Mesenchymal stem cell (in vitro differentiated cells and primary cell): ENCODE measurements around the gene ARHGAP15.

Experiments used
- DNase-seq: peaks from one replicate; pipeline ENCODE4 v3.0.0-alpha.2; 2013
- H2AFZ ChIP-seq: one replicate; pipeline ENCODE4 v1.6.1; 2013; ENCODE audit warnings: low read depth, mild to moderate bottlenecking, control low read depth, inconsistent platforms, low read length, moderate library complexity
- H2AK5ac ChIP-seq: 2 replicates; pipeline ENCODE4 v1.6.1; 2013; ENCODE audit warnings: low read length, moderate library complexity, mild to moderate bottlenecking, inconsistent platforms; ENCODE audit not compliant: severe bottlenecking
- H2BK120ac ChIP-seq: one replicate; pipeline ENCODE4 v1.6.1; 2013; ENCODE audit warnings: low read depth, mild to moderate bottlenecking, inconsistent platforms, low read length, moderate library complexity
- H2BK12ac ChIP-seq, 2 experiments: one replicate each; pipeline ENCODE4 v1.6.1; 2013; ENCODE audit warnings: inconsistent platforms in 2 of 2, low read length in 2 of 2, mild to moderate bottlenecking in 2 of 2, moderate library complexity in 2 of 2, control low read depth in 1 of 2
- H2BK15ac ChIP-seq: one replicate; pipeline ENCODE4 v1.6.1; 2013; ENCODE audit warnings: mild to moderate bottlenecking, low read depth, inconsistent platforms; ENCODE audit not compliant: poor library complexity, severe bottlenecking
- H2BK5ac ChIP-seq: 2 replicates; pipeline ENCODE4 v1.6.1; 2013; ENCODE audit warnings: low read depth, mild to moderate bottlenecking, low read length, control low read depth, inconsistent platforms; ENCODE audit not compliant: poor library complexity, severe bottlenecking
- H3K14ac ChIP-seq, 2 experiments: one replicate each; pipeline ENCODE4 v1.6.1; 2013; ENCODE audit warnings: inconsistent platforms in 2 of 2, low read length in 2 of 2, control low read depth in 1 of 2, mild to moderate bottlenecking in 1 of 2, moderate library complexity in 1 of 2
- H3K18ac ChIP-seq, 2 experiments: one replicate each; pipeline ENCODE4 v1.6.1; 2013; ENCODE audit warnings: inconsistent platforms in 2 of 2, low read length in 2 of 2, control low read depth in 1 of 2, low read depth in 1 of 2, mild to moderate bottlenecking in 1 of 2
- H3K23ac ChIP-seq, 2 experiments: one replicate each; pipeline ENCODE4 v1.6.1; 2013; ENCODE audit warnings: inconsistent platforms in 2 of 2, low read length in 2 of 2, mild to moderate bottlenecking in 2 of 2, moderate library complexity in 2 of 2, control low read depth in 1 of 2
- H3K27ac ChIP-seq: 2 replicates; pipeline ENCODE4 v1.5.1; 2013; ENCODE audit warnings: mild to moderate bottlenecking, moderate library complexity, low read length, control low read depth, inconsistent platforms; ENCODE audit not compliant: poor library complexity, severe bottlenecking
- H3K27me3 ChIP-seq, 2 experiments: 2 replicates each; pipeline versions ENCODE4 v1.6.1 to v1.7.0; 2013; ENCODE audit warnings: low read length in 2 of 2, mild to moderate bottlenecking in 2 of 2, moderate library complexity in 2 of 2, control low read depth in 1 of 2, inconsistent platforms in 1 of 2; ENCODE audit not compliant: control insufficient read depth in 1 of 2, insufficient read depth in 1 of 2
- H3K36me3 ChIP-seq, 2 experiments: 2 replicates each; pipeline versions ENCODE4 v1.6.1 to v1.7.0; 2013; ENCODE audit warnings: low read length in 2 of 2, control low read depth in 1 of 2, inconsistent platforms in 1 of 2, low read depth in 1 of 2, mild to moderate bottlenecking in 1 of 2; ENCODE audit not compliant: insufficient read depth in 2 of 2, control insufficient read depth in 1 of 2
- H3K4ac ChIP-seq, 2 experiments: one replicate each; pipeline ENCODE4 v1.6.1; 2013; ENCODE audit warnings: inconsistent platforms in 2 of 2, low read length in 2 of 2, mild to moderate bottlenecking in 2 of 2, moderate library complexity in 2 of 2, control low read depth in 1 of 2, low read depth in 1 of 2
- H3K4me1 ChIP-seq: 2 replicates; pipeline ENCODE4 v1.6.1; 2013; ENCODE audit warnings: low read depth, low read length, control low read depth; ENCODE audit not compliant: control insufficient read depth, insufficient read depth
- H3K4me2 ChIP-seq: 2 replicates; pipeline ENCODE4 v1.6.1; 2013; ENCODE audit warnings: low read length, mild to moderate bottlenecking, inconsistent platforms; ENCODE audit not compliant: poor library complexity, severe bottlenecking
- H3K4me3 ChIP-seq, 2 experiments: 2 replicates each; pipeline versions ENCODE4 v1.5.1 to v1.7.0; 2013; ENCODE audit warnings: low read length in 2 of 2, mild to moderate bottlenecking in 2 of 2, control low read depth in 1 of 2, low read depth in 1 of 2; ENCODE audit not compliant: insufficient read depth in 1 of 2
- H3K79me1 ChIP-seq: replicated peaks from 2 replicates; pipeline ENCODE4 v1.6.1; 2013; ENCODE audit warnings: mild to moderate bottlenecking, control low read depth, low read length, inconsistent platforms; ENCODE audit not compliant: poor library complexity, severe bottlenecking
- H3K9ac ChIP-seq: 2 replicates; pipeline ENCODE4 v1.7.0; 2013; ENCODE audit warnings: mild to moderate bottlenecking, low read length, moderate library complexity
- H3K9me3 ChIP-seq: 2 replicates; pipeline ENCODE4 v1.7.0; 2013; ENCODE audit warnings: mild to moderate bottlenecking, low read length; ENCODE audit not compliant: control insufficient read depth
- H4K8ac ChIP-seq: one replicate; pipeline ENCODE4 v1.6.1; 2013; ENCODE audit warnings: inconsistent platforms, mild to moderate bottlenecking, low read length, moderate library complexity
- H4K91ac ChIP-seq: one replicate; pipeline ENCODE4 v1.6.1; 2013; ENCODE audit warnings: mild to moderate bottlenecking, low read length, inconsistent platforms
- WGBS: methylation state at CpG from one replicate; pipeline ENCODE4 v1.1.7; 2013; ENCODE audit warnings: mixed read lengths; 5-methylcytosine and 5-hydroxymethylcytosine counted together

ARHGAP15 gene

GRCh38 chr2:143246815-143247744, 117.9 kb downstream of the ARHGAP15 start:
- H3K18ac ChIP-seq: no peak overlapping the region
- DNase-seq: no peak
- H2AFZ ChIP-seq: no peak overlapping the region
- no peaks in the 10 kb centered on the region for H3K9me3 ChIP-seq
- H3K4me1 ChIP-seq: no peaks in the 10 kb centered on the region
- H2AK5ac ChIP-seq: no peak overlapping the region
- H3K79me1 ChIP-seq: no peaks in the 10 kb centered on the region
- no peak overlapping the region for H2BK120ac ChIP-seq
- WGBS: 95% methylated on average over 10 of the region's 10 CpGs
- no peak overlapping the region for H4K8ac ChIP-seq
- H3K4ac ChIP-seq: no peak overlapping the region
- no peaks in the 10 kb centered on the region for H3K27me3 ChIP-seq
- no peak overlapping the region for H2BK12ac ChIP-seq
- H3K14ac ChIP-seq: no peak overlapping the region
- H3K36me3 ChIP-seq: no peaks in the 10 kb centered on the region
- H2BK5ac ChIP-seq: no peak overlapping the region
- no peak overlapping the region for H3K27ac ChIP-seq
- H3K23ac ChIP-seq: no peak overlapping the region
- no peak overlapping the region for H3K9ac ChIP-seq
- H3K4me2 ChIP-seq: no peak overlapping the region
- H4K91ac ChIP-seq: no peak overlapping the region
- no peak overlapping the region for H2BK15ac ChIP-seq
- H3K4me3 ChIP-seq: no peak overlapping the region

GRCh38 chr2:143248631-143249030, 119.4 kb downstream of the ARHGAP15 start:
- no peak overlapping the region for H3K9ac ChIP-seq
- no peaks in the 10 kb centered on the region for H3K36me3 ChIP-seq
- H2BK120ac ChIP-seq: no peak overlapping the region
- H3K4me1 ChIP-seq: no peaks in the 10 kb centered on the region
- H4K91ac ChIP-seq: no peak overlapping the region
- no peak overlapping the region for H4K8ac ChIP-seq
- H2BK15ac ChIP-seq: no peak overlapping the region
- no peaks in the 10 kb centered on the region for H3K27me3 ChIP-seq
- no peak overlapping the region for H3K18ac ChIP-seq
- DNase-seq: no peak
- no peak overlapping the region for H3K4ac ChIP-seq
- H3K14ac ChIP-seq: no peak overlapping the region
- H3K23ac ChIP-seq: no peak overlapping the region
- no peak overlapping the region for H2AFZ ChIP-seq
- H2AK5ac ChIP-seq: no peak overlapping the region
- H3K4me2 ChIP-seq: no peak overlapping the region
- no peaks in the 10 kb centered on the region for H3K79me1 ChIP-seq
- H3K4me3 ChIP-seq: no peak overlapping the region
- no peak overlapping the region for H2BK5ac ChIP-seq
- H3K9me3 ChIP-seq: no peaks in the 10 kb centered on the region
- WGBS: no CpG with 5 or more reads among the region's 5 CpGs
- no peak overlapping the region for H2BK12ac ChIP-seq
- no peak overlapping the region for H3K27ac ChIP-seq

GRCh38 chr2:143251681-143252080, 122.5 kb downstream of the ARHGAP15 start:
- no peak overlapping the region for H4K8ac ChIP-seq
- no peaks in the 10 kb centered on the region for H3K79me1 ChIP-seq
- no peak overlapping the region for H4K91ac ChIP-seq
- H2AFZ ChIP-seq: no peak overlapping the region
- H3K4me1 ChIP-seq: no peaks in the 10 kb centered on the region
- H3K9me3 ChIP-seq: no peaks in the 10 kb centered on the region
- H3K4me2 ChIP-seq: no peak overlapping the region
- H2BK5ac ChIP-seq: no peak overlapping the region
- no peaks in the 10 kb centered on the region for H3K36me3 ChIP-seq
- H3K14ac ChIP-seq: no peak overlapping the region
- no peak overlapping the region for H2BK15ac ChIP-seq
- H3K23ac ChIP-seq: no peak overlapping the region
- H2BK120ac ChIP-seq: no peak overlapping the region
- H3K4ac ChIP-seq: no peak overlapping the region
- no peak overlapping the region for H3K4me3 ChIP-seq
- no peak overlapping the region for H3K18ac ChIP-seq
- H3K27me3 ChIP-seq: no peaks in the 10 kb centered on the region
- H3K9ac ChIP-seq: no peak overlapping the region
- H3K27ac ChIP-seq: no peak overlapping the region
- no peak overlapping the region for H2BK12ac ChIP-seq
- no CpG with 5 or more reads among the region's 2 CpGs for WGBS
- H2AK5ac ChIP-seq: no peak overlapping the region
- DNase-seq: no peak

- no peak overlapping the region for H3K27ac ChIP-seq
- no peaks in the 10 kb centered on the region for H3K27me3 ChIP-seq
- no peak overlapping the region for H3K9ac ChIP-seq
- no peak for DNase-seq
- H3K23ac ChIP-seq: no peak overlapping the region
- no peak overlapping the region for H3K14ac ChIP-seq
- H3K4me2 ChIP-seq: no peak overlapping the region
- no peak overlapping the region for H2BK120ac ChIP-seq
- no peaks in the 10 kb centered on the region for H3K9me3 ChIP-seq
- no peak overlapping the region for H2BK12ac ChIP-seq
- H3K18ac ChIP-seq: no peak overlapping the region
- no peak overlapping the region for H2BK15ac ChIP-seq
- no peaks in the 10 kb centered on the region for H3K36me3 ChIP-seq
- no peak overlapping the region for H3K4me3 ChIP-seq
- no peak overlapping the region for H4K8ac ChIP-seq
- H2AK5ac ChIP-seq: no peak overlapping the region
- H3K4me1 ChIP-seq: no peaks in the 10 kb centered on the region
- H4K91ac ChIP-seq: no peak overlapping the region
- H2BK5ac ChIP-seq: no peak overlapping the region
- 99% methylated on average over 4 of the region's 5 CpGs for WGBS
- no peak overlapping the region for H3K4ac ChIP-seq
- no peak overlapping the region for H2AFZ ChIP-seq
- H3K79me1 ChIP-seq: no peaks in the 10 kb centered on the region
Observed at GRCh38 chr2:143252138-143252907, 123.1 kb downstream of the ARHGAP15 start.
